Activated effector memory CD4-positive, alpha-beta T cell treated with Interleukin-2 at 50 U/mL for 16 hours (primary cell): ENCODE data around the gene SLC2A2.
"Not testable (repeated sequence)": the region's sequence is repeated elsewhere in the genome, so short reads cannot be mapped to it uniquely, and the experiment has no call there.

Experiments used
- DNase-seq: peaks from one replicate; pipeline ENCODE4 v3.0.0-alpha.2; 2020

The SLC2A2 gene

GRCh38 chr3:170982733-170983132 is 43.8 kb downstream of the SLC2A2 start:
- DNase-seq: no peak

- no peak for DNase-seq
These were observed 46.1 kb downstream of the SLC2A2 start for GRCh38 chr3:170980399-170980798.

- no peak for DNase-seq
These were observed 48.4 kb downstream of the SLC2A2 start for GRCh38 chr3:170977949-170978745.

- no peak for DNase-seq
These were observed 50.4 kb downstream of the SLC2A2 start for GRCh38 chr3:170976190-170976519.

GRCh38 chr3:170975283-170976189 is 51.0 kb downstream of the SLC2A2 start:
- DNase-seq: no peak

GRCh38 chr3:170974872-170975271 is 51.6 kb downstream of the SLC2A2 start:
- no peak for DNase-seq

GRCh38 chr3:170972917-170973316 is 53.6 kb downstream of the SLC2A2 start:
- not testable (repeated sequence) for DNase-seq

- DNase-seq: no peak
These were observed 59.4 kb downstream of the SLC2A2 start for GRCh38 chr3:170967126-170967525.

- no peak for DNase-seq
These were observed 60.0 kb downstream of the SLC2A2 start for GRCh38 chr3:170966495-170966894.

GRCh38 chr3:170962411-170962810 is 64.1 kb downstream of the SLC2A2 start:
- DNase-seq: no peak

- DNase-seq: no peak
These were observed 64.7 kb downstream of the SLC2A2 start for GRCh38 chr3:170961616-170962400.

- no peak for DNase-seq
These were observed 67.1 kb downstream of the SLC2A2 start for GRCh38 chr3:170959457-170959856.

- DNase-seq: no peak
These were observed 69.9 kb downstream of the SLC2A2 start for GRCh38 chr3:170956647-170957046.

GRCh38 chr3:170953736-170954135 is 72.8 kb downstream of the SLC2A2 start:
- DNase-seq: no peak

- no peak for DNase-seq
These were observed 73.3 kb downstream of the SLC2A2 start for GRCh38 chr3:170953229-170953628.

- no peak for DNase-seq
These were observed 77.3 kb downstream of the SLC2A2 start for GRCh38 chr3:170949211-170949610.

GRCh38 chr3:170947018-170947769 is 79.3 kb downstream of the SLC2A2 start:
- no peak for DNase-seq
